ENCODE measurements around the gene CARD11.
"Not testable (repeated sequence)": the region's sequence is repeated elsewhere in the genome, so short reads cannot be mapped to it uniquely, and the experiment has no call there.

The CARD11 gene

DNA sequence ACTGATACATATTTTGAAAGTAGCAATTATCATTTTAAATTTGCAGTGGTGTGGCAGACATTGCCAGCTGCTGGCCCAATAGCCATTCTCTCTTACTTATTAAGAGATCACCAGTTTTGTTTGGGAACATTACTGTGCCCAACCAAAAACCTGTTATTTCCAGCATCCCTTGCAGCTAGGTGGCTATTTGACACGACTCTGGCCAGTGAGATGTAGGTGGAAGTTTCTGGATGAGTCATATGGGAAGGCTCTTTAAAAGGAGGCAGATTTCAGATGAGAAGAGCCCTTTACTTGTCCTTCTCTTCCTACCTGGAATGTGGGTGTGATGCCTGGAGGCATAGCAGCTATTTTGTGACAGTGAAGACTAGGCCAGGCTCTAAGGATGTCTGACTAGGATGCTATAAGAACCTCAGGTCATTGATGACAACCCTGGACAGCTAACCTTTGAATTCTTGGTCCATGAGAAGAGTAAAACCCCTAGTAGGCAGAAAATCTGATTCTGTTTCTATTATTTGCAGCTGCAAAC is 77.9 kb downstream of the CARD11 start:
- TF ChIP-seq, protein P1, sequence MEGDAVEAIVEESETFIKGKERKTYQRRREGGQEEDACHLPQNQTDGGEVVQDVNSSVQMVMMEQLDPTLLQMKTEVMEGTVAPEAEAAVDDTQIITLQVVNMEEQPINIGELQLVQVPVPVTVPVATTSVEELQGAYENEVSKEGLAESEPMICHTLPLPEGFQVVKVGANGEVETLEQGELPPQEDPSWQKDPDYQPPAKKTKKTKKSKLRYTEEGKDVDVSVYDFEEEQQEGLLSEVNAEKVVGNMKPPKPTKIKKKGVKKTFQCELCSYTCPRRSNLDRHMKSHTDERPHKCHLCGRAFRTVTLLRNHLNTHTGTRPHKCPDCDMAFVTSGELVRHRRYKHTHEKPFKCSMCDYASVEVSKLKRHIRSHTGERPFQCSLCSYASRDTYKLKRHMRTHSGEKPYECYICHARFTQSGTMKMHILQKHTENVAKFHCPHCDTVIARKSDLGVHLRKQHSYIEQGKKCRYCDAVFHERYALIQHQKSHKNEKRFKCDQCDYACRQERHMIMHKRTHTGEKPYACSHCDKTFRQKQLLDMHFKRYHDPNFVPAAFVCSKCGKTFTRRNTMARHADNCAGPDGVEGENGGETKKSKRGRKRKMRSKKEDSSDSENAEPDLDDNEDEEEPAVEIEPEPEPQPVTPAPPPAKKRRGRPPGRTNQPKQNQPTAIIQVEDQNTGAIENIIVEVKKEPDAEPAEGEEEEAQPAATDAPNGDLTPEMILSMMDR (IDR thresholded peaks at IDR 0.05; ENCODE audit: extremely low read depth, missing control alignments), result no peak
- no peak for DNase-seq (ENCODE audit: low spot score)

DNA sequence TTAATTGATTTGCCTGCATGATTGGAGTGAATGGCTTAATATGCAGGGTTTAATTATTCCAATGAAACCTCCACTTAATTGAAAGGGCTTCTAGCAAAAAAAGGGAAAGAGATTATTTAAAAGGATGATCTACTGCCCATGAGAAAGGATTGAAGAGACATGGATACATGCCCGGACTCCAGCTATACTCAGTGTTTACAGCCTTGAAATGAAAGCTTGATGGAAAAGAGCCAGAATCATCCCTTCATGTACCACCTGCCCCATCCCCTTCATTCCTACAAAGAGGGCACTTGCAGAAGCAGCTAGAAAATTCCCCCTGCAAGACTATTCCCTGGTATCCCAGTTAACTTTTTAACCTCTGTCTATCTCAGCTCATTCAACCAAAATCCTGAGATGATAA is 78.4 kb downstream of the CARD11 start:
- no peak for DNase-seq (ENCODE audit: low spot score)
- TF ChIP-seq, protein P1 (IDR thresholded peaks at IDR 0.05; ENCODE audit: extremely low read depth, missing control alignments), result no peak

DNA sequence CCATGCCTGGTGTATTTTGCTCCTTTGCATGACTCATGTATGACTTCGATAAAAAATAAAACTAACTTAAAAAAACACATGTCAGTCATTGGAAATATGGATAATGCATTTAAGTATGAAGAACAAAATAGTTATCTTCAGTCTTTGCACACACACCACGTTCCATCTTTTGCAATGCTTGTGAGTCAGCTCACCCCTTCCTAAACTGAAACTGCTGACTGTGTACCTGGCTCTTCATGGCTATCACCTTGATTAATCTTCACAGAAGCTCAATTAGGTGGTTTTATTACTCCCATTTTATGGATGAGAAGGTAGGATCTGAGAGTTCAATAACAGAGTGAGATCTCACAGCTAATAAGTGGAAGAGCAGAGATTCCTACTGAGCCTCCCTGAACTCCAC is 79.5 kb downstream of the CARD11 start:
- TF ChIP-seq, protein P1 (IDR thresholded peaks at IDR 0.05; ENCODE audit: extremely low read depth, missing control alignments), result no peak
- DNase-seq (ENCODE audit: low spot score), result no peak

DNA sequence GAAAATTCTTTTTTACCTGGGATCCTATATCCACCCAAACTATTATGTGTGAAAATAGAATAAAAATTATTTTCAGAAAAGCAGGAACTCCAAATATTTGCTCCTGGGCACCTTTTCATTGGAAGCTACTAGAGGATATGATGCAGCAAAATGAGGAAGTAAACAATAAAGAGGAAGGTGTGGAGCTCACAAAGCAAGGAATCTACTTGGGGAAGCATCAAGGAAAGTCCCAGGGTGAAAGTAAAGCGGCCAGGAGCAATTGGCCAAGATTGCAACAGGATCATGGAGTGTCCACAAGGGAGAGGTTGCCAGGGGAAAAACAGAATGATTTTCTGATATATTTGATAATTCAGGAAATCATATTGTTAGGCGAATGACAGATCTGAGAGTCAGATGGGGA is 80.8 kb downstream of the CARD11 start:
- DNase-seq (ENCODE audit: low spot score), result no peak
- TF ChIP-seq, protein P1 (IDR thresholded peaks at IDR 0.05; ENCODE audit: extremely low read depth, missing control alignments), result no peak

DNA sequence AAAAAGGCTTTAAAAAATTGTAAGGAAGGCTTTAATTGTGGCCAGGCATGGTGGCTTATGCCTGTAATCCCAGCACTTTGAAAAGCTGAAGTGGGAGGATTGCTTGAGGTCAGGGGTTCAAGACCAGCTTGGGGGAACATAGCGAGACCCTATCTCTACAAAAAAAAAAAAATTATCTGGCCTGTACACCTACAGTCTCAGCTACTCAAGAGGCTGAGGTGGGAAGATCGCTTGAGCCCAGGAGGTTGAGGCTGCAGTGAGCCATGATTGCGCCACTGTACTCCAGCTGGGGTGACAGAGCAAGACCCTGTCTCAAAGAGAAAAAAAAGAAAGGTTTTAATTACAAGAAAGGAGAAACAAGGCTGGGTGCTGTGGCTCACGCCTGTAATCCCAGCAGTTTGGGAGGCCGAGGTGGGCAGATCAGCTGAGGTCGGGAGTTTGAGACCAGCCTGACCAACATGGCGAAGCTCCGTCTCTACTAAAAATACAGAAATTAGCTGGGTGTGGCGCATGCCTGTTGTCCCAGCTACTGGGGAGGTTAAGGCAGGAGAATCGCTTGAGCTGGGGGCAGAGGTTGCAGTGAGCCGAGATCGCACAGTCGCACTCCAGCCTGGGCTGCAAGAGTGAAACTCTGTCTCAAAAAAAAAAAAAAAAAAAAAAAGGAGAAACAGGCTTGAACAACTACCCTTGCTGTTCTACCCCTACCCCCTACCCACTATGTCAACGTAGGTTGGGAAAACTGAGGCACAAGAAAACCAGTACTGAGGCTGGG is 83.7 kb downstream of the CARD11 start:
- TF ChIP-seq, protein P1 (IDR thresholded peaks at IDR 0.05; ENCODE audit: extremely low read depth, missing control alignments), result no peak
- DNase-seq (ENCODE audit: low spot score), result no peak

DNA sequence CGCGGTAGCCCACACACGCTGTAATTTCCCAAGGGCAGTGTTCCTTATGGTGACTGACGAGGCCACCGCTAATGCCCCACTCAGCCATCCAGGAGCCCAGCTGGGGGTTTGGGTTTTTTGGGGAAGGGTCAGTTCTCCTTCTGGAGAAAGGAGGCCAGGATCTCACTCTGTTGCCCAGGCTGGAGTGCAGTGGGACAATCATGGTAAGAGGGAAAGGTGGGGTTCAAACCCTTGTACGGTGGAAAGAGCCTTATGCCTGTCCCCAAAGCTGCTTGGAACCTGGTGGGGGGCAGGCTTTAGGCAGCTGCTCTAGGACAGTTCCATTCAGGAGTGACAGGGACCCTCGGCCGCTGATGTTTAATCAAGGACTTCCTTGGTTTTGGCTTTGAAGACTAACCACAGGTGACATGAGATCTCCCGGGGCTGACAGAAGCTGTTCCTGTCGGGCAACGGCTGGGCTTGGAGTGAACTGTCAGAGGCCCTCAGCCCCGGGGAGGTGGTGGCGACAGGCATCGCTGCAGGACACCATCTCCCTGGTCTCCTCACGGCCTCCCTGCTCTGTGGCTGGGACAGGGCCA is 84.5 kb downstream of the CARD11 start:
- DNase-seq (ENCODE audit: low spot score), result no peak
- TF ChIP-seq, protein P1 (IDR thresholded peaks at IDR 0.05; ENCODE audit: extremely low read depth, missing control alignments), result no peak

DNA sequence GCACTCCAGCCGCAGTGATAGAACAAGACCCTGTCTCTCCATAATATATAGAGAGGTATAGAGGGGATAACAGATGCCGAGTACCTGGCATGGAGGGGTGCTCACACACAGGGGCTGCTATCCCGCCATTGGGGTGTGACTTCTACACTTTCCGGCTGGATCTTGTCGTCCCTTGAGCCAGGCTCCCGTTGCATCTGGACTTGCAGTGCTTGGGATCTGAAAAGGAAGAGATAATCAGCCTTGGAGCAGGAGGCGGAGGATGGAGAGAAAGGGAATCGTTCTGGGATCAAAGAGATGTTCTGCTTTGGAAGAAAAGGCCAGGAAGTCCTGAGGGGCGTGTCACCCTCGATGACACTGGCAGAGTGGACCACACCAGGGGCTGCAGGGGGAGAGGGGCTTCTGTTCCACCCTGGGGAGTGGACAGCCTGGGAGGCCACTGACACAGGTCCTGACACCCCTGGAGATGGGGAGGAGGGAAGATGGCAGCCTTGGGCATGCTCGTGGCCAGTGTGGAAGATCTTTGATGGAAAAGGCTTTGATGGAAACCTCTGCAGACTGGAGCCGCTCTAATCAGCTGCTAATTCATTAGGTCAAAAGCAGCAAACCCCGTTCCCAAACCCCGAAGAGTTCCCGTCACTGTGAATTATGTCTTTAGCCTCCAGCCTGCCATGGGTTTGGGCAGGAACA is 85.1 kb downstream of the CARD11 start:
- TF ChIP-seq, protein P1 (IDR thresholded peaks at IDR 0.05; ENCODE audit: extremely low read depth, missing control alignments), result no peak
- no peak for DNase-seq (ENCODE audit: low spot score)

DNA sequence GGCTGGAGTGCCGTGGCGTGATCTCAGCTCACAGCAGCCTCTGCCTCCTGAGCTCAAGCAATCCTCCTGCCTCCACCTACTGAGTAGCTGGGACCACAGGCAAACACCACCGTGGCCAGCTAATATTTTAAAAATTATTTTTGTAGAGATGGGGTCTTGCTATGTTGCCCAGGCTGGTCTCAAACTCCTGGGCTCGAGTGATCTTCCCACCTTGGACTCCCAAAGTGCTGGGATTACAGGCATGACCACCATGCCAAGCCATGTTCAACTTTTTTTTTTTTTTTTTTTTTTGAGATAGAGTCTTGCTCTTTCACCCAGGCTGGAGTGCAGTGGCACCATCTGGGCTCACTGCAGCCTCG is 86.3 kb downstream of the CARD11 start:
- not testable (repeated sequence) for DNase-seq (ENCODE audit: low spot score)

All from GM20000 (cell line).